K562 (cell line): Measurements from ENCODE around the gene PRPSAP1.

Source experiments
- EP300 ChIP-seq: IDR thresholded peaks from 2 replicates; pipeline ENCODE4 v1.6.1; 2012; ENCODE audit warnings: low read length, improper control_type of control experiment
- KDM1A ChIP-seq, 2 experiments: fragments of 450-650 bp; IDR thresholded peaks; 2 replicates each; pipeline ENCODE4 v1.6.1; 2016; ENCODE audit warnings: mild to moderate bottlenecking in 2 of 2
- ZNF253 ChIP-seq: fragments of 250-450 bp; sonication (Bioruptor Pico); conservative IDR thresholded peaks from 2 replicates; pipeline ENCODE4 v1.6.1; 2021; ENCODE audit warnings: mild to moderate bottlenecking
- ZNF274 ChIP-seq: IDR thresholded peaks from 2 replicates; pipeline ENCODE4 v1.6.1; 2011; ENCODE audit warnings: low read depth, mild to moderate bottlenecking, low read length, moderate library complexity, borderline replicate concordance
- ZNF644 ChIP-seq: fragments of 200-800 bp; sonication (Bioruptor generic); IDR thresholded peaks from 2 replicates; pipeline ENCODE4 v1.6.1; 2016; ENCODE audit warnings: low read depth, missing genetic modification characterization, missing compliant biosample characterization
- ZNF766 ChIP-seq: fragments of 200-800 bp; sonication (Bioruptor generic); conservative IDR thresholded peaks from 2 replicates; pipeline ENCODE4 v1.6.1; 2016; ENCODE audit warnings: missing genetic modification characterization, missing compliant biosample characterization

DNA sequence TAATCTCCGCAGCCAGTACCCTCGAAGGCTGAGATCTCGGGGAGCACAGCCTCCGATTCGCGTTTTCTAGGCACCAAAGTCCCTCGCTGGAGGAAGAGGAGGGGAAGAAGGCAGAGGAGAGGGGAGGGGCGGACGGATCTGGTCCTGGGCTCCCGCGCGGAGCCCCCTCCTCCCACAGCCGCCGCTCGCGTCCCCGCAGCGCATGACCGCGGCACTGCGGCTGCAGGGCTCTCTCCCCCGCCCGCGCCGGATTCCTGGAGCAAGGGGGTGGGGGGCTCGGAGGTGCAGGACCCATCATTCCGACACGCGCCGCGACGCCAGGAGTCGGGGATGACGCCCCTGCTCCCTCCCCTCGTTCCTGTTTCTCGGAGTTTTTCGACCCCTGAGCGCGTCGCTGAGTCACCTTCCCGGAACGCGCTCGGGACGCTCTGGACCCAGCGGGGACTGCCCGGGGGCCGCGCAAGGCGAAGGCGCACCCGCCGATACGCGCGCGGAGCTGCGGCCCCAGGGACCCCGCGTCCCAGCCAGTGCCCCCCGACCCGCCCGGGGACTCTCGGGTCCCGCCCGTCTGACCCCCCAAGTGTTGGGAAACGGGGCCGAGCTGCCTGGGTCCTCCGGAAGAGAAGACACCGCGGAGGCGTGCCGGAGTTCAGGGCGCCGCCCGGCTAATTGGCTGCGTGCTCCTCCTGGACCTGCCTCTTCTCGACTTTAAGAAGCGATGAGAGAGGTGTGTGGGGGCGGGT is 29.3 kb upstream of the PRPSAP1 start:
- no peak for TF ChIP-seq ZNF274
- TF ChIP-seq ZNF644 (tag) = no peak
- TF ChIP-seq ZNF766 (CRISPR knock-in tag) = no peak
- TF ChIP-seq ZNF253 (CRISPR knock-in tag) = no peak
- no peak for TF ChIP-seq KDM1A (IDR thresholded peaks at IDR 0.05)
- TF ChIP-seq EP300 = no peak
